Thoracic aorta (tissue), 2 donors: Measurements from ENCODE around the gene ESF1. TPM values are rescaled to one million over a fixed set of nuclear protein-coding genes. Genes with fewer than 3 reads are reported as not detected.

Experiments
- ATAC-seq: fragments of 150-250 bp; one replicate; pipeline ENCODE4 v1.8.0; 2017; ENCODE audit warnings: low read depth; ENCODE audit not compliant: insufficient number of reproducible peaks, low FRiP score
- DNase-seq: peaks from one replicate; pipeline ENCODE4 v3.0.0-alpha.2; 2020; ENCODE audit warnings: low spot score
- H3K27ac ChIP-seq, 2 donors: fragments of 200-600 bp; sonication (generic); 1 replicate in 1 of 2; 2 replicates in 1 of 2; pipeline ENCODE4 v1.5.1; 2016; ENCODE audit warnings: mild to moderate bottlenecking in 2 of 2, moderate library complexity in 2 of 2
- H3K27me3 ChIP-seq: fragments of 200-600 bp; sonication (generic); replicated peaks from 2 replicates; pipeline ENCODE4 v1.6.0; 2016; ENCODE audit warnings: mild to moderate bottlenecking; ENCODE audit not compliant: insufficient read depth
- H3K36me3 ChIP-seq: fragments of 200-600 bp; sonication (generic); one replicate; pipeline ENCODE4 v1.5.1; 2016
- H3K4me1 ChIP-seq, 2 donors: fragments of 200-600 bp; sonication (generic); 1 replicate in 1 of 2; 2 replicates in 1 of 2; pipeline versions ENCODE4 v1.5.1 to v1.6.0; 2016; ENCODE audit warnings: low read depth in 2 of 2, mild to moderate bottlenecking in 1 of 2; ENCODE audit not compliant: control insufficient read depth in 1 of 2
- H3K4me3 ChIP-seq: fragments of 200-600 bp; sonication (generic); 2 replicates; pipeline ENCODE4 v1.5.1; 2016; ENCODE audit warnings: mild to moderate bottlenecking
- H3K9me3 ChIP-seq: fragments of 200-600 bp; sonication (generic); 2 replicates; pipeline ENCODE4 v1.5.1; 2016
- total RNA-seq, 2 donors: library from RNA; depleted of rRNA; stranded (reverse); fragments of >200 nt; gene quantifications; one replicate each; pipeline versions ENCODE4 v1.1.0 to v1.2.3, GENCODE V29; 2016
- TF ChIP-seq, protein P1 (sequence below): fragments of 200-600 bp; sonication (generic); IDR thresholded peaks from one replicate; pipeline ENCODE4 v1.5.1; 2019; ENCODE audit warnings: antibody characterized with exemption

The ESF1 gene
- total RNA-seq, 2 donors from 2014 or later, result 9.2 to 22.8 TPM

DNA sequence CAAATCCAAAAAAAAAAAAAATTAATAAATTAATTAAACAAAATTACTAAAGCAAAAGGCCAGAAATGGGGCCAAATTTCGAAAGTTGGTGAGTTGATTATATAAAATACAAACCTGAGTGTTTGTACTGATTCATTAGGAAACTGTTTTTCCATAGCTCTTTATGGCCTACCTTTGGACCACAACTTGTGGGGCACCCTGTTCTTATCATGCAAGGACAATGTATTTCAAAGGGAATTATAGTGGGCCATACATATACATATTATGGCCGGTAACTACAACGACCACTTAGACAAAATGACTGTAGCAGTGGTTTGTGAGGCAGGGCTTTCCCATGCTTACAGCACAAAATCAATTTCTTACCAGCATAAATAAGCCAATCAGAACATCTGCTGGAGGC is 69.5 kb downstream of the ESF1 start:
- Histone ChIP-seq H3K27ac (no peak overlapping the region), H3K4me1 (no peaks in the 10 kb centered on the region), H3K4me3 (no peak overlapping the region), H3K27me3 (no peaks in the 10 kb centered on the region), H3K36me3 (peaks cover 9% of the 10 kb centered on the region), H3K9me3 (no peaks in the 10 kb centered on the region)
- ATAC-seq (no peak), DNase-seq (no peak)
- TF ChIP-seq, protein P1, sequence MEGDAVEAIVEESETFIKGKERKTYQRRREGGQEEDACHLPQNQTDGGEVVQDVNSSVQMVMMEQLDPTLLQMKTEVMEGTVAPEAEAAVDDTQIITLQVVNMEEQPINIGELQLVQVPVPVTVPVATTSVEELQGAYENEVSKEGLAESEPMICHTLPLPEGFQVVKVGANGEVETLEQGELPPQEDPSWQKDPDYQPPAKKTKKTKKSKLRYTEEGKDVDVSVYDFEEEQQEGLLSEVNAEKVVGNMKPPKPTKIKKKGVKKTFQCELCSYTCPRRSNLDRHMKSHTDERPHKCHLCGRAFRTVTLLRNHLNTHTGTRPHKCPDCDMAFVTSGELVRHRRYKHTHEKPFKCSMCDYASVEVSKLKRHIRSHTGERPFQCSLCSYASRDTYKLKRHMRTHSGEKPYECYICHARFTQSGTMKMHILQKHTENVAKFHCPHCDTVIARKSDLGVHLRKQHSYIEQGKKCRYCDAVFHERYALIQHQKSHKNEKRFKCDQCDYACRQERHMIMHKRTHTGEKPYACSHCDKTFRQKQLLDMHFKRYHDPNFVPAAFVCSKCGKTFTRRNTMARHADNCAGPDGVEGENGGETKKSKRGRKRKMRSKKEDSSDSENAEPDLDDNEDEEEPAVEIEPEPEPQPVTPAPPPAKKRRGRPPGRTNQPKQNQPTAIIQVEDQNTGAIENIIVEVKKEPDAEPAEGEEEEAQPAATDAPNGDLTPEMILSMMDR, result no peak

DNA sequence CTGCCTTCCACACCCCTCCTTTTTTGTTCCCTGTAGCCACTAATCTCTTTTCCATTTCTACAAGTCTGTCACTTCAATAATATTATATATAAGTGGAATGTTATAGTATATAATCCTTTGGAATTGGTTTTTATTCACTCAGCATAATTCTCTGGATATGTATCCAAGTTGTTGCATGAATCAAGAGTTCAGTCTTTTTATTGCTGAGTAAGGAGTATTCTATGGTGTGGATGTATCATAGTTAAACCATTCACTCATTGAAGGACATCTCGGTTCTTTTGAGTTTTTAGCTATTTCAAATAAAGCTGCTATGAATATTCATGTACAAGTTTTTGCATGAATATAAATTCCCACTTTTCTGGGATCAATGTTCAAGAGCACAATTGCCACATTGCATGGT is 76.5 kb downstream of the ESF1 start:
- TF ChIP-seq, protein P1, result no peak
- no peak for DNase-seq
- no peaks in the 10 kb centered on the region for H3K36me3 ChIP-seq
- no peaks in the 10 kb centered on the region for H3K4me1 ChIP-seq
- H3K9me3 ChIP-seq, result no peaks in the 10 kb centered on the region
- no peak overlapping the region for H3K4me3 ChIP-seq
- ATAC-seq, result no peak
- H3K27ac ChIP-seq, result no peak overlapping the region
- no peaks in the 10 kb centered on the region for H3K27me3 ChIP-seq

DNA sequence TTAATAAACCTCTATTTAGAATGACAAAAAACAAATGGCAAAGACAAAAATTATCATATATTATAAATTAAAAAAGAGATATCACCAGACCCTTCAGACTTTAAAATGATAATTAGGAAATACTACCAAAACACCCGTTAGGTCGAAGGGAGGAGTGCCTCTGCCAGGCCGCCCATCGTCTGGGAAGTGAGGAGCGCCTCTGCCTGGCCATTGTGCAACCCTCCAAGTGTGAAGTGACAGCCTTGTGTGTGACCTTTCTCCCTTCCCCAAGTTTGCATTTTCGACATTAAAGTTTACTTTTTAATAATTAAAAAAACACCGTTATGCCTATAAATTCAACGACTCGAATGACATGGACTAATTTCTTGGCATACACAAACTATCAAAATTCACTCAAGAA is 81.5 kb downstream of the ESF1 start:
- TF ChIP-seq, protein P1, result no peak
- Histone ChIP-seq H3K27ac (no peak overlapping the region), H3K9me3 (no peaks in the 10 kb centered on the region), H3K27me3 (no peaks in the 10 kb centered on the region), H3K4me1 (peaks cover 0 to 25% of the 10 kb centered on the region in 2 donors), H3K4me3 (no peak overlapping the region), H3K36me3 (no peaks in the 10 kb centered on the region)
- ATAC-seq, result no peak
- no peak for DNase-seq

DNA sequence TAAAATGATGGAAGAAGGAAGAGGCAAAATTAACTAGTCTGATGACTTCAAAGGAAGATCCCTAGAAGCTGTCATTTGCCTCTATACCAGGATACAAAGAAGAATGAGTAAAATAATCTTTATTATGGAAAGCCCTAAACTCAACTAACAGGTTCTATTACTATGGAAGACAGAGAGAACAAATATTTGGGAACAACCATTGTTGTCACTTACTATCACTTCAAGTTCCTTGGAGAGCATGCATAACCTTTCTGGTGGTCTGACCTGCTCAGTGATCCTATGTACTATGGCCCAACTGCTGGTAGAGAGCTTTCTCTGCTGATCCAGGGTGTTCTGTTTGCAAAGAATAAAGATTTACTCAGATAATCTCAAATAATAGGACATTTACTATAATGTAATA is 83.2 kb downstream of the ESF1 start:
- Histone ChIP-seq H3K9me3 (no peaks in the 10 kb centered on the region), H3K4me1 (peaks cover 0 to 25% of the 10 kb centered on the region in 2 donors), H3K36me3 (no peaks in the 10 kb centered on the region), H3K27ac (peak overlapping the region; percentile 66 to 73), H3K4me3 (no peak overlapping the region), H3K27me3 (no peaks in the 10 kb centered on the region)
- ATAC-seq (no peak), DNase-seq (no peak)
- TF ChIP-seq, protein P1, result no peak

DNA sequence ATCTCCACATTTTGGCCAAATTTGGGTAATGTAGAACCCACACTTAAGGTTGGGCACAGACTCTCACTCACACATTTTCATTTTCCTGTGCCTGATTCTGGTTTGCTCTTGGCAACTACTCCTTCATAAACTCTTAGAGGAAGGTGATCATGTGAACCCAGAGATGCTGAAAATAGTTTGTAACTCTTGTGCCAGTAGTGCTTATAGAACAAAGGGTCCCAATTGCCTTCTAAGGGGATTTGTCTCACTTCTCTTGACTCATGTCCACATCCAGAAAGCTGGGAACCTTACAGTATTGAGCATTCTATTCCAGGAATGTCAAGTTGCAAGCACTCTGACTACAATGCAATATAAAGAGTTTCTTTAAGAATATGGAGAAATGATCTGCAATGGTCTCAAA is 84.0 kb downstream of the ESF1 start:
- ATAC-seq, result peak; percentile 85
- DNase-seq, result no peak
- TF ChIP-seq, protein P1, result no peak
- no peaks in the 10 kb centered on the region for H3K36me3 ChIP-seq
- no peak overlapping the region for H3K4me3 ChIP-seq
- no peaks in the 10 kb centered on the region for H3K9me3 ChIP-seq
- H3K27ac ChIP-seq, result peak overlapping the region; percentile 66 to 73
- H3K27me3 ChIP-seq, result no peaks in the 10 kb centered on the region
- H3K4me1 ChIP-seq, result peaks cover 0 to 25% of the 10 kb centered on the region in 2 donors
